PFSK-1 (cell line): ENCODE data around the gene EPS15.

Experiments
- FOXP2 ChIP-seq: optimal IDR thresholded peaks from 2 replicates; pipeline ENCODE3; 2011; ENCODE audit warnings: borderline replicate concordance, control low read depth, inconsistent platforms; ENCODE audit not compliant: insufficient read depth; ENCODE audit errors: extremely low read length, extremely low read depth
- POLR2AphosphoS5 ChIP-seq: IDR thresholded peaks from 2 replicates; pipeline ENCODE4 v1.6.1; 2012; ENCODE audit warnings: low read depth, mild to moderate bottlenecking, control low read depth, low read length, moderate library complexity
- SIN3A ChIP-seq: IDR thresholded peaks from 2 replicates; pipeline ENCODE4 v1.6.1; 2012; ENCODE audit warnings: mild to moderate bottlenecking, low read length, moderate library complexity, borderline replicate concordance; ENCODE audit not compliant: insufficient read depth
- TAF1 ChIP-seq: IDR thresholded peaks from 2 replicates; pipeline ENCODE4 v1.6.1; 2012; ENCODE audit warnings: low read length, control low read depth, borderline replicate concordance; ENCODE audit not compliant: insufficient read depth
- TF ChIP-seq, protein P1 (sequence below), 2 experiments: IDR thresholded peaks; 2 replicates each; pipeline versions ENCODE4 v1.6.1 to v1.8.0; 2011 to 2012; ENCODE audit warnings: low read depth in 2 of 2, low read length in 2 of 2, control low read depth in 1 of 2, inconsistent platforms in 1 of 2, mild to moderate bottlenecking in 1 of 2, moderate library complexity in 1 of 2; ENCODE audit not compliant: insufficient read depth in 1 of 2

Gene EPS15

DNA sequence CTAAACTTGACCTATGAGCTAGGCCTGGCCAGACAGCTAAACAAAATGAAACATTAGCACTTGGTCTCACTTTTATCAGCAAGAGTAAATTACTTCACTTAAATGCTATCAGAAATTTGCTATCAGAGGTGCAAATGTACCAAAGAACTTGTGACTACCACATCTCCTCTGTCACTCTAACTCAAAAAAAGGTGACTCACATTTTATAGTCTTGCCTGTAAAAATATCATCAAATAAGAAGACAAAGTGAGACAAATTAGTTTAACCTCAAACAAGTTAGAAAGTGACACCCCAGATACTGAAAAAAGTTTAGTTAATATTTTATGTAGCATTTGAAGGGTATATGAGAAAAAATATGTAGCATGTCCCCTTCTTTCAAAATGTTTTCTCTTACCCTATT, 76.9 kb downstream of the EPS15 start:
- TF ChIP-seq, protein P1, sequence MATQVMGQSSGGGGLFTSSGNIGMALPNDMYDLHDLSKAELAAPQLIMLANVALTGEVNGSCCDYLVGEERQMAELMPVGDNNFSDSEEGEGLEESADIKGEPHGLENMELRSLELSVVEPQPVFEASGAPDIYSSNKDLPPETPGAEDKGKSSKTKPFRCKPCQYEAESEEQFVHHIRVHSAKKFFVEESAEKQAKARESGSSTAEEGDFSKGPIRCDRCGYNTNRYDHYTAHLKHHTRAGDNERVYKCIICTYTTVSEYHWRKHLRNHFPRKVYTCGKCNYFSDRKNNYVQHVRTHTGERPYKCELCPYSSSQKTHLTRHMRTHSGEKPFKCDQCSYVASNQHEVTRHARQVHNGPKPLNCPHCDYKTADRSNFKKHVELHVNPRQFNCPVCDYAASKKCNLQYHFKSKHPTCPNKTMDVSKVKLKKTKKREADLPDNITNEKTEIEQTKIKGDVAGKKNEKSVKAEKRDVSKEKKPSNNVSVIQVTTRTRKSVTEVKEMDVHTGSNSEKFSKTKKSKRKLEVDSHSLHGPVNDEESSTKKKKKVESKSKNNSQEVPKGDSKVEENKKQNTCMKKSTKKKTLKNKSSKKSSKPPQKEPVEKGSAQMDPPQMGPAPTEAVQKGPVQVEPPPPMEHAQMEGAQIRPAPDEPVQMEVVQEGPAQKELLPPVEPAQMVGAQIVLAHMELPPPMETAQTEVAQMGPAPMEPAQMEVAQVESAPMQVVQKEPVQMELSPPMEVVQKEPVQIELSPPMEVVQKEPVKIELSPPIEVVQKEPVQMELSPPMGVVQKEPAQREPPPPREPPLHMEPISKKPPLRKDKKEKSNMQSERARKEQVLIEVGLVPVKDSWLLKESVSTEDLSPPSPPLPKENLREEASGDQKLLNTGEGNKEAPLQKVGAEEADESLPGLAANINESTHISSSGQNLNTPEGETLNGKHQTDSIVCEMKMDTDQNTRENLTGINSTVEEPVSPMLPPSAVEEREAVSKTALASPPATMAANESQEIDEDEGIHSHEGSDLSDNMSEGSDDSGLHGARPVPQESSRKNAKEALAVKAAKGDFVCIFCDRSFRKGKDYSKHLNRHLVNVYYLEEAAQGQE (IDR thresholded peaks at IDR 0.05; ENCODE audit: insufficient read depth in 1 of 2, low read depth in 2 of 2, low read length in 2 of 2) = no peak
- no peak for TF ChIP-seq TAF1
- no peak for TF ChIP-seq FOXP2
- TF ChIP-seq POLR2AphosphoS5 = no peak
- TF ChIP-seq SIN3A = no peak

DNA sequence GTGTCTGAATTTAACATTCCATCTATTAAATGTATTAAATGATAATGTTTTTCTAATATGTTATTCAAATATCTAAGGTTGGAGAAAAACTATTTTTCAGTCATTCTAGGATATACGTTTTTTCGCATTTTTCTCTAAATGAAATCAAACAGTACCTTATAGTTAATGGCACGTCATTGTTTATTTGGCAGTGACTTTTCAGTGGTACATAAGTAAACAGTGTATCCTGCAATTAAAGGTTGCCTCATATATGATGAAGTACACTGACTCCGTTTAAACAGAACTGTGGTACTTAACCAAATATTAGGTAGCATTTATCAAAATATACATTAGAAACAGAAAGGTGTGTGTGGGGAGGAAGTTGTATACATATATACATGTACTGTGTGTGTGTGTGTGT, 79.2 kb downstream of the EPS15 start:
- TF ChIP-seq, protein P1 (IDR thresholded peaks at IDR 0.05; ENCODE audit: insufficient read depth in 1 of 2, low read depth in 2 of 2, low read length in 2 of 2) = no peak
- TF ChIP-seq SIN3A (no peak), TAF1 (no peak), FOXP2 (no peak), POLR2AphosphoS5 (no peak)

DNA sequence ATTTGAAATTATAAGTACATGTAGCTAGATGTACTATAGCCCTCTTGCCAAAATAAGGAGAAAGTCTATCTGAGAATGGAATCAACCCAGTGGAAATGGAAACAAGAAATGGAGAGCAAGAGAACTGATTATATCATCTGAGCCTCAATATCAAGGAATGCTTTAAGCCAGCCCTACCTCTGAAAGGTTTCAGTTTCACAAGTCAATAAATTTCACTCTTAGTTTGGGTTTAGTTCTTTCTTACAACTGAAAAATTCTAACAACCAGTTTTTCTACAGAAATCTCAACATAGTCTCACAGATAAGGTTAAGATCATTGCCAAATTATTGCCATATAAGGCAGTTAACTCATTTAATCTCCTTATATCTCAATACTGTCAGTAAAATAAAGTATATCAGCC, 80.0 kb downstream of the EPS15 start:
- no peak for TF ChIP-seq POLR2AphosphoS5
- TF ChIP-seq, protein P1 (IDR thresholded peaks at IDR 0.05; ENCODE audit: insufficient read depth in 1 of 2, low read depth in 2 of 2, low read length in 2 of 2) = no peak
- no peak for TF ChIP-seq SIN3A
- TF ChIP-seq FOXP2 = no peak

DNA sequence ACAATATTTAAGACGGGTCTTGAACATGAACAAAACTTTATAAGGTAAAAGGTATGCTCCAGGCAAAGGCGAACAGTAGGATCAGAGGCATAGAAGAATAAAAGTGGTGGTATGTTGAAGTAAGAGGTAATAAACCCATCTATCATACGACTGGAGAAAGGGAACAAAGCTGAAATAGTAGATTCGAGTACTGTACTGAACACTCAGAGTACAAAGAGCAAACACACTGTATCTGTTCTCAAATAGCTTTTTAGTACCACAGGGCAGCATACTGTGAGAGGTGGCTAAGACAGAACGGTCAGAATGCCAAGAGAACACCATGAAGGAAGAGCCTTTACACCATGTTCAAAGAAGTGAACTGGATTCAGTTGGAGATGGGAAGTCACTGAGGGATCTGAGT, 83.2 kb downstream of the EPS15 start:
- TF ChIP-seq, protein P1 (IDR thresholded peaks at IDR 0.05; ENCODE audit: insufficient read depth in 1 of 2, low read depth in 2 of 2, low read length in 2 of 2) = no peak
- TF ChIP-seq TAF1 = no peak
- no peak for TF ChIP-seq FOXP2
- TF ChIP-seq POLR2AphosphoS5 = no peak
- no peak for TF ChIP-seq SIN3A

DNA sequence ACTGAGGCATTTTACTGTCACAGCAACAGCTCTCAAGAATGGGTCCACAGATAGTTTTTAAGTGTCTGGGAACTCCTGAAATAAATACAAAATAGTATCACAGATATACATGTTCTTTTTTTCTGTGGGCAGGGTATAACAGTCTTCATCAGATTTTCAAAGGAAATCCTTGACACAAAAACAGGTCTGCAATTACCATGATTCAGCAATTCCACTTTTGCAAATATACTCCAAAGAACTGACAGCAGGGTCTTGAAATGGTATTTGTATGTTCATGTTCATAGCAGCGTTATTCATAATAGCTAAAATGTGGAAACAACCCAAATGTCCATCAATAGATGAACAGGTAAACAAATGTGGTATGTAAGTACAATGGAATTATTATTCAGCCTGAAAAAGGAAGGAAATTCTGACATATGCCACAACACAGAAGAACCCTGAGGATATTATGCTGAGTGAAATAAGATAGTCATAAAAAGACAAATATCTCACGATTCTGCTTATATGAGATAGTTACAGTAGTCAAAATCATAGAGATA, 85.0 kb downstream of the EPS15 start:
- TF ChIP-seq FOXP2 (no peak), POLR2AphosphoS5 (no peak), TAF1 (no peak), SIN3A (no peak)
- TF ChIP-seq, protein P1 (IDR thresholded peaks at IDR 0.05; ENCODE audit: insufficient read depth in 1 of 2, low read depth in 2 of 2, low read length in 2 of 2) = no peak
